ENCODE measurements around the gene UBE4A.

UBE4A gene, protein sequence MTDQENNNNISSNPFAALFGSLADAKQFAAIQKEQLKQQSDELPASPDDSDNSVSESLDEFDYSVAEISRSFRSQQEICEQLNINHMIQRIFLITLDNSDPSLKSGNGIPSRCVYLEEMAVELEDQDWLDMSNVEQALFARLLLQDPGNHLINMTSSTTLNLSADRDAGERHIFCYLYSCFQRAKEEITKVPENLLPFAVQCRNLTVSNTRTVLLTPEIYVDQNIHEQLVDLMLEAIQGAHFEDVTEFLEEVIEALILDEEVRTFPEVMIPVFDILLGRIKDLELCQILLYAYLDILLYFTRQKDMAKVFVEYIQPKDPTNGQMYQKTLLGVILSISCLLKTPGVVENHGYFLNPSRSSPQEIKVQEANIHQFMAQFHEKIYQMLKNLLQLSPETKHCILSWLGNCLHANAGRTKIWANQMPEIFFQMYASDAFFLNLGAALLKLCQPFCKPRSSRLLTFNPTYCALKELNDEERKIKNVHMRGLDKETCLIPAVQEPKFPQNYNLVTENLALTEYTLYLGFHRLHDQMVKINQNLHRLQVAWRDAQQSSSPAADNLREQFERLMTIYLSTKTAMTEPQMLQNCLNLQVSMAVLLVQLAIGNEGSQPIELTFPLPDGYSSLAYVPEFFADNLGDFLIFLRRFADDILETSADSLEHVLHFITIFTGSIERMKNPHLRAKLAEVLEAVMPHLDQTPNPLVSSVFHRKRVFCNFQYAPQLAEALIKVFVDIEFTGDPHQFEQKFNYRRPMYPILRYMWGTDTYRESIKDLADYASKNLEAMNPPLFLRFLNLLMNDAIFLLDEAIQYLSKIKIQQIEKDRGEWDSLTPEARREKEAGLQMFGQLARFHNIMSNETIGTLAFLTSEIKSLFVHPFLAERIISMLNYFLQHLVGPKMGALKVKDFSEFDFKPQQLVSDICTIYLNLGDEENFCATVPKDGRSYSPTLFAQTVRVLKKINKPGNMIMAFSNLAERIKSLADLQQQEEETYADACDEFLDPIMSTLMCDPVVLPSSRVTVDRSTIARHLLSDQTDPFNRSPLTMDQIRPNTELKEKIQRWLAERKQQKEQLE

DNA sequence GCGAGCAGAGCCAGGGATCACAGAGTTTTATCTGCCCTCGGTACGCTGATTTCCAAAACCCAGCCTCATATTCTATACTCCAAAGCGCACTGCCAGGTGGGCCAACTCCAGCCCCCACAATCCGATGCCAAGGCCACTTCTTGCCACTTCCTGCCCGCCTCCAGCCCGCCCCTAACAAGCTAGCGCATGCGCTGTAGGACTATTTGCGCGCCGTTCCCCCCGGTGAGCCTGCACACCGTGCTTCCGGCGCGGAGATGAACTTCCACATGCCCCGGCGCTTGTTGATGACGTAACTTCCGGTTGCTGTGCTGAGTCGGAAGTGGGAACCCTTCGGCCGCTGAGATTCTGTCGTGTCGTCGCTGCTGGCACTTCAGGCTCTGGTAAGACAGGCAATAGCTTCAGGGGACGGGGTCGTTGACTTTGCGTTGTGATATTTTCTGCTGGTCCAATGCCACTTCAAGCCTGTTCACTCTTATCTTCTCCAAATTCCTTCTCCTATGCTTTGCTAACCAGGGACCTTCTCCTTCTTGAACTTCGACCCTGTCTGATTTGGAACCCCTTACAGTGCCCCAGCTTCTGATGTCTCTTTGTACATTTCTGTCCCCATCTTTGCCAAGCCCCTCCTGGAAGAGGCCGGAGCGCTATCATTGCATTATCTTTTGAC lies at the start of gene UBE4A:
Gene UBE4A, plus strand, starts transcription at position 306 of the 664 bp plus-strand sequence. CDS start 5,481 bp downstream, outside the sequence.
- peak; percentile 98 for DNase-seq

DNA sequence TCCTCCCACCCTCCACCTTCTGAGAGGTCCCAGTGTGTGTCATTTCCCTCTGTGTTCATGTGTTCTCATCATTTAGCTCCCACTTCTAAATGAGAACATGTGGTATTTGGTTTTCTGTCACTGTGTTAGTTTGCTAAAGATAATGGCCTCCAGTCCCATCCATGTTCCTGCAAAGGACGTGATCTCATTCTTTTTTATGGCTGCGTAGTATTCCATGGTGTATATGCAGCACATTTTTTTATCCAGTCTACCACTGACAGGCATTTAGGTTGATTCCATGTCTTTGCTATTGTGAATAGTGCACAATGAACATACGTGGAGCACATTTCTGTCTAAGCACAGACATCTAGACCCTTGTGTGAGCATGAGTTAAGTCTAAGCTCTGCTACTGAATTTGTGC lies 49.1 kb upstream of the UBE4A start:
- no peak for DNase-seq

DNA sequence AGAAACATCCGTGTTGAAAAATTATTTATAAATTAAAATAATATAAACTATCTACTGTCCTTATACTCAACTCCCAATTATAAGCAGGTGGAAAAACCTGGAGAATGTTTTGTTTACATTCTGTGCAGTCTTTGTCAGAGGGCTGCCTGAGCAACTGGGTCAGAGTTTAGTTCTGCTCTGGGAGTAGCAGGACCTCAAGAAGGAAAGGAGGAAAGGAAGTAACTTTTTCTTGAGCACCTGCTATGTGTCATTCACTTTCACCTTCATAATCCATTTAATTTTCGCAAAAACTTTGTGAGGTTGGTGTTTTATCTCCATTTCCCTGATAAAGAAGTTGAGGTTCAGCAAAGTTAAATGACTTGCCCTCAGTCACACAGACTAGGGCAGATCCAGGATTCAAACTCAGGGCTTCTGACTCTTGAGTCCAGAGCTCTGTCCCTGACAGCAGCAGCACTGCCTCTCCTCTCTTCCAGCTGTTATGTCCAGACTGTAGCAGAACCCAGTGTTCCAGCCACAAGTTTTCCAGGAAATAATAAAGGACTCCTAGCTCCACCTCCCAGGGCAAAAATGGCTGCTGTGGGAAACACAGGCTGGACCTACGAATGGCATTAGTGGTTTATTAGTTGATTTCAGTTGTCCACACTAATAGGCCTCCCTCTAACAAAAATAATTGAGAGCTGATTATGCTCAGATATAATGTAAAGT lies 48.5 kb upstream of the UBE4A start:
- DNase-seq, result no peak

DNA sequence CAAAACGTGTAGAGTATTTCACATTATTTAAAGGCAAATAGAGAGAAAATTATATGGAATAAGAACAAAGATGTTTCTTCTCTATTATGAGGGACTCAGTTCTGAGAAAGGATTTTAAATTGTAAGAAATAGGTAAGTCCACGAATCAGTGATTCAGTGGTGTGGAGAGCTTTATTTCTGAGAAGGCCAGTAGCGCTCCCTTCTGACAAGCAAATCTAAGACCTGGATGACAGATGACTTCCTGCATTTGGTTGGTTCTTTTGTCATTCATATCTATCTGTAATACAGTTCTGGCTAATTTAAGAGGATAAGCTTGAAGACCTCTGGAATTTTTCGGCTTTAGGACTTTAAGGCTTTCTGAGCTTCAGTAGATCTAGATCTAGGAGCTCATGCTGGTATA lies 47.9 kb upstream of the UBE4A start:
- DNase-seq, result no peak

DNA sequence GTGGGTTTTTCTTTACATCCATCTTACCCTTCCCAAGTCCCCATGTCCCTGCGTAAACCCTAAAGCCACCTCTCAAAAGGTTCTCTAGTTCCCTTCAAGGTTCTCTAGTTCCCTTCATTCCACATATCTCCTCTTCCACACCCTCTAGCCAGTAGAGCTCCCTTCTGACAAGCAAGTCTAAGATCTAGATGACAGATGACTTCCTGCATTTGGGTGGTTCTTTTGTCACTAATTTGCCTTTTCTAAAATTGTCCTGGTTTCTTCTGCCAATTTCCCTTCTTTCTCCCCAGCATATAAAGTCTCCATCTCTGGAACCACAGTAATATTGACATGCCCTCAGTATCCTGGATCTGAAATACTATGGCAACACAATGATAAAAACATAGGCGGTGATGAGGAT lies 47.1 kb upstream of the UBE4A start:
- DNase-seq, result no peak

DNA sequence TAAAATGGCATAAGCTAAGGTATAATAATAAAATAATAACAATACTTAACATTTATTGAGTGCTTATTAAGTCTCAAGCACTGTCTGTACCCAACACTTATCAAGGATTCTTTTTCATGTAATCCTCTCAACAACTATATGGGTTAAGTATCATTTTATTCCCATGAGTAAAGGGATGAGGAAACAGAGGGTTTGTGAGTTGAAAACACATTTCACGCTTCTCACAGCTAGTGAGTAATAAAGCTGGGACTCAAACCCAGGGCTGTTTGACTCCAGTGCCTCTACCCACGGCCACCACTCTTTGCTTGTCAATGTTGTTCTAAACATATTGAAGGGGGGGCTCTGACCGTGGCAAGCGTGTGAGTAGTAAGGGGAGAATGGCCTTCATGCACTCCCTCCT lies 46.2 kb upstream of the UBE4A start:
- no peak for DNase-seq

DNA sequence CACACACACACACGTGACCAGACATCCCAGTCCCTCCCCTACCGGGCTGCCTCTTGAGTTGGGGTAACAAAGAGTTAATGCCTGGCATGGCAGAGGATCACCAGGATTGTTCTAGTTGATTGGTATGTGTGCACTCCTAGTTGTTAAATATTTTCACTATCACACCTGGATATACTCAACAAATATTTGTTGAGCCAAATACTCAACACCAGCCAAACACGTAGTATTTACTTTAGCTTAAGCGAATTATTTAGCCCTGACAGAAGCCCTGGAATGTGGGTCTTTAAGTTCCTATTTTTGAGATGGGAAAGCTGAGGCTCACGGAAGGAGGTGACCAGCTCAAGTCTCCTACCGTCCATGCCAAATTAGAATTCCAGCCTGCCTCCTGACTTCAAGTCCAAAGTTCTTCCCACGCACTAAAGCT lies 44.4 kb upstream of the UBE4A start:
- no peak for DNase-seq

DNA sequence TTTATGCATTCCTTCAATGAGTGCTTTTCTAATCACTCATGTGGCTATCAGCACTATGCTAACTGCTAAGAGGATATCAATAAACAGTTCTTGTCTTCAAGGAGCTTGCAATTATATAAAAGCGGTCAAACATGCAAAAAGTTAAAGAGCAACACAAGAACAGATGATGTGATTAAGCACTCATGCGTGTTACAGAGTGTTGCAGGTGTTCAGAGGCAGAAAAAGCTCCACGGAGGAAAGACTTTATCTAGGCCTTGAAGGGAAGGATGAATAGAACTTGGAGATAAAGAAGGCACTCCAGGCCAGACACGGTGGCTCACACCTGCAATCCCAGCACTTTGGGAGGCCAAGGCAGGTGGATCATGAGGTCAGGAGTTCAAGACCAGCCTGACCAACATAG lies 41.3 kb upstream of the UBE4A start:
- DNase-seq, result no peak

DNA sequence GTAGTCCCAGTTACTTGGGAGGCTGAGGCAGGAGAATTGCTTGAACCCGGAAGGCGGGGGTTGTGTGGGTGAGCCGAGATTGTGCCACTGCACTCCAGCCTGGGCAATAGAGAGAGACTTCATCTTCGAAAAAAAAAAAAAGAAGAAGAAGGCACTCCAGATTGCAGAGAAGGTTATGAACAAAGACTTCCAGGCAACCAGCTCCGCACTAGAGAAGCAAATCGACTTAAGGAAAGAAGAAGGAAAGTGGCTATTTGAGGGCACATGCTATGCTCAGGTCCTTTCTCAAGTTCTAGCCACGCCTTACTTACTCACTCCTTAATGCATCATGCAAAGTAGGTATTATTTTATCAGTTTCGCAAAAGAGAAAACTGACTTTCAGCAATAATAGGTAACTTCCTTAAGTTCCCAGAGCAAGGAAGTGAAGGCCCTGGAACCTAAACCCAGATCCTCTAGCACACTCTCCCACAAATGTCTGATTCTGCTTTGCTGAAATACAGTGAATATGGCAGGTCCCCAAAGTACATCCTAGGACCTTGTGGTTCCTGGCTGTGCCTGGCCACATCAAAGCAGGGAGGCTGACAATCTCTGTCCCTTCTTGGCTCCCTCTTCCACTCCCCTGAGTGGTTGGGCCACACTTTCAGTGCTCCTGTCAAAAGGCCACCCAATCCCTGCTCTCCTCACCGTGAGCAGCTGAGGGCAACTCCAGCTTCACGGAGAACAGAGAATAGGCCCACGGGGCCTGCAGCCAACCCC lies 40.6 kb upstream of the UBE4A start:
- DNase-seq, result no peak

DNA sequence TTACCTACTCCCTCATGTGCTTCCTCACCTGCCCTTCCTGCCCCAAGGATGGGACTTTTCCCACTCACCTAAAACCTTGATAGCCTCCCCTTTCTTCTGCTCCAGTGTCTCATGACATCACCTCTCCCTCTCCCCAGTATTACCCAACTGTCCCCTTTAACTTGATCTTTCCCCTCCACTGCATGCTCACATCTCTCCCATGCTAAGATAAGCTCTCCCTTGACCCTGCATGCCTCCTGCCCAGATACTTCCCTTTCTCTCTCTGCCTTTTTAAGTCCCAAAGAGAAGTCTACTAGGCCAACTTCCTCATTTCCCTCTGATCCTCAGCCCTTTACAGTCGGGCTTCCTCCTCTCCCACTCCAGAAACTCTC lies 40.1 kb upstream of the UBE4A start:
- no peak for DNase-seq

DNA sequence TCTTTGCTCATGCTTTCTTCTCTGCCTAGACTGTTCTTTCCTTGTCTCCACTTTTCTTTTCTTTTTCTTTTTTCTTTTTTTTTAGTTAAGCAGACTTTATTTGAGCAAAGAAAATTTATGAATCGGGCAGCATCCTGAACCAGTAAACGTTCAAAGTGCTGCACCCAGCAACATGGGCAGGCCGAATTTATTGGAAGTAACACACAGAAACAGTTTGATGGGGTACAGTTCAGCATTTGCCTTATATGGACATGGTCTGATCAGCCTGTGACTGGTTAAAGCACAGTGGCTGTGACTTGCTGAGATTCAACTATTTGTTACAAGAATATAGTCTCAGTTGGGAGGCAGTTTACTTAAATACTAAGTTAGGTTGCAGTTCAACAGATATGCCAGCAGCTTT lies 38.9 kb upstream of the UBE4A start:
- no peak for DNase-seq

DNA sequence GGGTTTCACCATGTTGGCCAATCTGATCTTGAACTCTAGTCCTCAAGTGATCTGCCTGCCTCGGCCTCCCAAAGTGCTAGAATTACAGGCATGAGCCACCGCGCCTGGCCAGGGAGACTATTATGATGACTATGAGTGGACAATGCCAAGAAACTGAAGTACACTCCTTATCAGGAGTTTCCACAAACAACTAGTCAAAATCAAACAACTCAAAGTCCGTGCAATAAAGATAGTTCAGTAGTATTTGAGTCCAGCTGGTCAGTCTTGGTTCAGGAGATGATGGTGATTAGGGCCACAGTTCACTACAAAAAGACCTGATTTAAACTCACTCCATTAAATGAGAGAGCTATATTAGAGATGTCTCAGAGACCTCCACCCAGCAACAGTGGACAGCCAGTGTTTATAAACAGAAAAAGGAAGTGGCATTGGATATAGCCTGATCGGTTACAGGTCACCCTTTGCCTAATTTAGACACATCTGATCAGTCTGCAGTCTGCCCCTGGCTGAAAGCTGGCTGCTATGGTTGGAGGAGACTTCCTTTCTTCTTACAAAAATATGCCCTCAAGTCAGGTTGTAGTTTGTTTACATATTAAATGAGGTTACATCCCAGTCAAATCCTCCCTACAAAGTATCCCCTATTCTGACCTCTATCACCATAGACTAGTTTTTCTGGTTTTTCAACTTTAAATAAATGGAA lies 37.9 kb upstream of the UBE4A start:
- DNase-seq, result no peak

DNA sequence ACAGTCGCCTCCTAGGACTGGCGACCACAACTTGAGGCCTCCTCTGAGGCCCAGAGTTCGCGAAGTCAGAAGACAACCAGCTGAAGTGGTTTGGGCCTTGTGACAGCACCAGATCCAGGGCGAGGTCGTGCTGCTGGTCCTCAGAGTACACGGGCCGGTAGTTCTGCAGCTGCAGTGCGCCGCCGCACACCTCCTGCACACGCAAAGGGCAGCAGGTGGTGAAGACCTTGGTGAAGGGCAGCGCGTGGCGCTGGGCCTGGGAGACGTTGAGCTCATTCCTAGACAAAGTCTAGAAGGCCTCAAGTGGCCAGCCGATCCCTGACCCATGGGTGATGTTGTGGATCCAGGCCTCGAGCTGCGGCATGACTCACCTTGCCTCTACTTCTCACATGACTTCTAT lies 36.7 kb upstream of the UBE4A start:
- no peak for DNase-seq

DNA sequence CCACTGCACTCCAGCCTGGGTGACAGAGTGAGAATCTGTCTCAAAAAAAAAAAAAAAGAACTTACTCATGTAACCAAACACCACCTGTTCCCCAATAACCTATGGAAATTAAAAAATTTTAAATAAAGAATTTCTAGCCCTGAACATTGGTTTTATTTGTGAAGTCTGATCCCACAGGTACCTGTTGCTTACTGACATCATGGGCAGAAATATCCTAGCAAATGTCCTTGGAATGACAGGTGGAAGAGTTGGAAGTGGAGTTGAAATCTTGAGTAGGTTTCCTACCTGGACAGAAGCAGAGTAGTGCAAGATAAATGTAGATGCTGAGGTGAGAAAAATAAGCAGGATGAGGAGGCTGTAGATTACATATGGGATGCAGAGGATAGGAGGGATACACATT lies 34.1 kb upstream of the UBE4A start:
- DNase-seq, result no peak

DNA sequence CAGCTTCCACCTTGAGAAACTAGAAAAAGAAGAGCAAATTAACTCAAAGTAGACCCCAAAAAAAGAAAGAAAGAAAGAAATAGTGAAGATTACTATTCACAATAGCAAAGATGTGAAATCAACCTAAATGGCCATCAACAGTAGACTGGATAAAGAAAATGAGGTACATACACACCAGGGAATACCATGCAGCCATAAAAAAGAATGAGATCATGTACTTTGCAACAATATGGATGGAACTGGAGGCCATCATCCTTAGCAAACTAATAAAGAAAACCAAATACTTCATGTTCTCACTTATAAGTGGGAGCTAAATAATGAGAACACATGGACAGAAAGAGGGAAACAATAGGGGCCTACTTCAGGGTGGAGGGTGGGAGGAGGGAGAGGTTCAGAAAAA lies 30.7 kb upstream of the UBE4A start:
- no peak for DNase-seq

DNA sequence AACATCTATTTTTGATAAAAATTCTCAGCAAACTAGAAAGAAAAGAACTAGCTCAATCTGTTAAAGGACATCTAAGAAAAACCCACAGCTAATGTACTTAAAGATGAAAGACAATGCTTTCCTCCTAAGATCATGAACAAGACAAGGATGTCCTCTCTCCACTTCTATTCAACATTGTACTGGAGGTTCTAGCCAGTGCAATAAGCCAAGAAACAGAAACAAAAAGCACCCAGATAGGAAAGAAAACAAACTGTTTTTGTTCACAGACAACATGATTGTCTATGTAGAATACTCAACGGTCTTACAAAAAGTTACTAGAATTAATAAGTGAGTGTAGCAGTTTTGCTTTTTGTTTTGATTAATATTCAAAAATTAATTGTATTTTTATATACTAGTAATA lies 24.7 kb upstream of the UBE4A start:
- DNase-seq, result peak; percentile 53

DNA sequence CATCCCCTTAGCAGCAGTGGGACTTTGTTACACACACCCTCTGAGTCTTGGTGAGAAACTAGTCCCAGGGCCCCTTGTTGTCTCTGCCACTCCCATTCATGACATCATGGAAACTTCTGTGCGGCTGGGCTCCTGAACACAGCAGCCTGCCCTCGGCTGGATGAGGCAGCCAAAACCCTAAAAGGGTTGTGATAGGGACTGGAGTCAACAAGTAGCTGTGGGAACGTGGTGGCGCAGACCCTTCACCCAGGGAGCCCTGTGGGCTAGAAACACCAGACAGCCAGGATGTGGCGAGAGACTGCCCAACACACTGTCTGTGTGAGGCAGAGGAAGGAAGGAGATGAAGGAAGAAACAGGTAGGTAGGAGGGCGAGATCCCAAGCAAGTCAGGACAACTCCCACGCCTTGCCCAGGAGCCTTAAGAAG lies 20.8 kb upstream of the UBE4A start:
- peak; percentile 93 for DNase-seq

DNA sequence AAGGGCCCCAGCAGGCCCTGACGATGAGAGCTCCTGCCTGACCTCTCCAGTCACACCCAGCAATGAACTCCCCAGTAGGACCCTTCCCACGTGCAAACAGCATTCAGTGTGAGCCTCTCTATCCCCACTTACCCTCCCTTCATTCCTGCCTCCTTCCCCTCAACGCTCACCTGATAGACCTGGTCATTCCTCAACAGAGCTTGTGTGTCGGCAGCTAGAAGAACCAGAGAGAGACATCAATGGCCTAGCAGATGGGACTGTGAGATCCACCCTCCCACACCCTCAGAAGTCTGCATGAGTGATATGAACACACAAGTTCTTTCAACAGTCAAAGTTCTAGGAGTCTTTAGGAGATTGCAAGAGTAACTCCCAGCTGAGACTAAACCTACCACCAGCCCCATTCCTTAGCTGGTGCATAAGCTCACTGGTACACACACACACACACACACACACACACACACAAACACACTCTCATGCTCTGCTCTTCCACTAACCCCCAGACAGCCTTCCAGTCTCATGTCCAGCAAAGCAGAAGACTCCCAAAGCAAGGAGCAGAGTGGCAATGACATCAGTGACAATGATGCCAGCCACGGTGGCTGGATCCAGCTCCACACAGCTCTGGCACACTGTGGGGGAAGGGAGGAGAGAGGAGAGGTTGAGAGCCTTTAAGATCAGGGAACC lies 20.0 kb upstream of the UBE4A start:
- peak; percentile 45 for DNase-seq

DNA sequence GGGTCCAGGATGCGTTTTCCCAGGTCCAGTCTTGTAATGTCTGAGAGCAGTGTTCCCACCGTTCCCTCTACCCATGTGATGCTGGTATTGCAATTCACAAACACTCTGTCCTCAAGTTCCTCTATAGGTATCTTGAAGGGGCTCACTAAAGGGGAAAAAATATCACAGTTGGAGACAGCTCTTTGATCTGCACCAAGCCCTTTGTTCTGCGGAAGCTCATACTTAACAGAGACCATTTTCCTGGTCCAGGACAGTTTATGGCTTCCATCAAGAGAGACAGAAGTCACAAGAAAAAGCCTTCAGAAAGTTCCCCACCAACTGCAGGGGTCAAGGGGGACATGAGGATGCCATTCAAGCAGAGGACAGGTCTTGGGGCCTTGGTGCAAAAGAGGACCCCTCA lies 19.0 kb upstream of the UBE4A start:
- DNase-seq, result no peak

DNA sequence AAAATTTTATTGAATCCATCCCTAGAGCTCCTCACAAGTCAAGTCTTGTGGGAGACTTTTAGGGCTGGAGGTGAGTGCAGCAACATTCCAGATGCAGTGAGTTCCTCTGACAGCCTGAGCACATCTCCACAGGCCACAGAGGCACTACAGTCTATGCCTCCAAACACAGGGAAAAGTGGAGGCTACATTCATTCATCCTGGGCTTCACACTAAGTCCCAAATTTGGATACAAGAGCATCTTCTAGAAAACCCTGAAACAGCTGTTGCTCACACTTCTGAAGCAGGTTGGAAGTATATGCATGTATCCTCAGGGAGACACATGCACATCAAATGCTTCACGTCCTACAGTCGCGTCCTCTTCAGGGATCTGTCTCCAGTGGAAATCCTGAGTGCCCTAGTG lies 18.1 kb upstream of the UBE4A start:
- no peak for DNase-seq

All from CD4-positive, alpha-beta T cell treated with Interleukin-10 for 1 hour (primary cell).